Hepatocyte (in vitro differentiated cells): ENCODE measurements around the gene CACYBP. TPM values are rescaled to one million over a fixed set of nuclear protein-coding genes. Genes with fewer than 3 reads are reported as not detected.

Experiments
- DNase-seq: peaks from one replicate; pipeline ENCODE4 v3.0.0-alpha.2; 2016; ENCODE audit warnings: low spot score
- H2AFZ ChIP-seq: fragments of 200-600 bp; sonication (generic); 2 replicates; pipeline ENCODE4 v1.6.0; 2016; ENCODE audit warnings: antibody characterized with exemption, mild to moderate bottlenecking
- H3K27ac ChIP-seq: fragments of 200-600 bp; sonication (generic); 2 replicates; pipeline ENCODE4 v1.5.1; 2016; ENCODE audit warnings: mild to moderate bottlenecking
- H3K27me3 ChIP-seq: fragments of 200-600 bp; sonication (generic); 2 replicates; pipeline ENCODE4 v1.6.1; 2016
- H3K36me3 ChIP-seq: fragments of 200-600 bp; sonication (generic); replicated peaks from 2 replicates; pipeline ENCODE4 v1.5.1; 2016; ENCODE audit warnings: low read depth; ENCODE audit not compliant: insufficient read depth
- H3K4me1 ChIP-seq: fragments of 200-600 bp; sonication (generic); 2 replicates; pipeline ENCODE4 v1.5.1; 2016; ENCODE audit warnings: mild to moderate bottlenecking, moderate library complexity; ENCODE audit not compliant: insufficient read depth
- H3K4me2 ChIP-seq: fragments of 200-600 bp; sonication (generic); 2 replicates; pipeline ENCODE4 v1.6.0; 2016
- H3K4me3 ChIP-seq: fragments of 200-600 bp; sonication (generic); 2 replicates; pipeline ENCODE4 v1.5.1; 2016; ENCODE audit warnings: mild to moderate bottlenecking
- H3K79me2 ChIP-seq: fragments of 200-600 bp; sonication (generic); 2 replicates; pipeline ENCODE4 v1.6.0; 2017; ENCODE audit warnings: mild to moderate bottlenecking
- H3K9me2 ChIP-seq: fragments of 200-600 bp; sonication (generic); replicated peaks from 2 replicates; pipeline ENCODE4 v1.6.0; 2017; ENCODE audit warnings: mild to moderate bottlenecking; ENCODE audit not compliant: insufficient read depth
- H3K9me3 ChIP-seq: fragments of 200-600 bp; sonication (generic); 2 replicates; pipeline ENCODE4 v1.5.1; 2016; ENCODE audit warnings: low read depth, mild to moderate bottlenecking
- H4K20me1 ChIP-seq: fragments of 200-600 bp; sonication (generic); 2 replicates; pipeline ENCODE4 v1.6.0; 2016; ENCODE audit warnings: mild to moderate bottlenecking; ENCODE audit not compliant: insufficient read depth, poor library complexity, severe bottlenecking
- CTCF ChIP-seq: fragments of 200-600 bp; sonication (generic); IDR thresholded peaks from 2 replicates; pipeline ENCODE4 v1.5.1; 2016; ENCODE audit warnings: antibody characterized with exemption, mild to moderate bottlenecking; ENCODE audit not compliant: poor library complexity
- EZH2 ChIP-seq: fragments of 200-600 bp; sonication (generic); IDR thresholded peaks from 2 replicates; pipeline ENCODE4 v1.6.1; 2016; ENCODE audit warnings: antibody characterized with exemption, mild to moderate bottlenecking, borderline replicate concordance
- EZH2phosphoT487 ChIP-seq: fragments of 200-600 bp; sonication (generic); IDR thresholded peaks from one replicate; pipeline ENCODE4 v1.6.1; 2018; ENCODE audit warnings: antibody characterized with exemption, mild to moderate bottlenecking, low read depth, moderate library complexity; ENCODE audit not compliant: unreplicated experiment, severe bottlenecking
- WGBS: methylation state at CpG from one replicate; pipeline ENCODE4 v1.1.6; 2016; ENCODE audit warnings: low lambda C conversion rate; ENCODE audit errors: missing lambda C conversion rate; 5-methylcytosine and 5-hydroxymethylcytosine counted together
- polyA plus RNA-seq: library from polyadenylated mRNA; unstranded; fragments of >200 nt; fragmentation: Nextera tagmentation; extraction: Ambion mirVana; gene quantifications from 2 replicates; pipeline ENCODE4 v1.2.1, GENCODE V29; 2016
- total RNA-seq: library from RNA; depleted of rRNA; stranded (reverse); fragments of >200 nt; gene quantifications from 2 replicates; pipeline ENCODE4 v1.2.3, GENCODE V29; 2014

CACYBP gene
- total and polyA plus RNA-seq, 2 experiments from 2014 or later = 79.6 to 81.7 TPM

- WGBS = 73% methylated on average over 5 of the region's 5 CpGs
- Histone ChIP-seq H3K79me2 (no peaks in the 10 kb centered on the region), H4K20me1 (no peaks in the 10 kb centered on the region), H3K9me3 (no peaks in the 10 kb centered on the region), H3K4me1 (peaks cover 43% of the 10 kb centered on the region), H3K9me2 (no peaks in the 10 kb centered on the region), H3K36me3 (no peaks in the 10 kb centered on the region), H3K27ac (peak overlapping the region; percentile 64), H3K4me3 (no peak overlapping the region), H2AFZ (no peak overlapping the region), H3K4me2 (no peak overlapping the region), H3K27me3 (no peaks in the 10 kb centered on the region)
- TF ChIP-seq CTCF (no peak), EZH2phosphoT487 (no peak), EZH2 (no peak)
- DNase-seq = no peak
Measured at GRCh38 chr1:174968750-174969244, 30.9 kb upstream of the CACYBP start.

- H3K9me2 ChIP-seq = no peaks in the 10 kb centered on the region
- no peaks in the 10 kb centered on the region for H4K20me1 ChIP-seq
- no peaks in the 10 kb centered on the region for H3K79me2 ChIP-seq
- H3K36me3 ChIP-seq = no peaks in the 10 kb centered on the region
- H3K4me3 ChIP-seq = no peak overlapping the region
- H3K9me3 ChIP-seq = no peaks in the 10 kb centered on the region
- DNase-seq = no peak
- H2AFZ ChIP-seq = no peak overlapping the region
- 90% methylated on average over 1 of the region's 1 CpG for WGBS
- H3K27me3 ChIP-seq = no peaks in the 10 kb centered on the region
- H3K27ac ChIP-seq = no peak overlapping the region
- no peak for TF ChIP-seq EZH2phosphoT487
- no peak for TF ChIP-seq CTCF
- no peak for TF ChIP-seq EZH2
- H3K4me1 ChIP-seq = peaks cover 31% of the 10 kb centered on the region
- no peak overlapping the region for H3K4me2 ChIP-seq
Measured at GRCh38 chr1:174969977-174970376, 29.8 kb upstream of the CACYBP start.

- no peaks in the 10 kb centered on the region for H3K27me3 ChIP-seq
- H3K4me2 ChIP-seq = no peak overlapping the region
- no peaks in the 10 kb centered on the region for H3K9me2 ChIP-seq
- TF ChIP-seq EZH2 (no peak), EZH2phosphoT487 (no peak), CTCF (no peak)
- no peak overlapping the region for H3K27ac ChIP-seq
- H3K4me3 ChIP-seq = no peak overlapping the region
- H3K79me2 ChIP-seq = no peaks in the 10 kb centered on the region
- H2AFZ ChIP-seq = no peak overlapping the region
- no peaks in the 10 kb centered on the region for H3K36me3 ChIP-seq
- H4K20me1 ChIP-seq = no peaks in the 10 kb centered on the region
- DNase-seq = no peak
- no peaks in the 10 kb centered on the region for H3K9me3 ChIP-seq
- H3K4me1 ChIP-seq = peaks cover 16% of the 10 kb centered on the region
Measured at GRCh38 chr1:174971466-174971865, 28.3 kb upstream of the CACYBP start.

- Histone ChIP-seq H3K36me3 (no peaks in the 10 kb centered on the region), H2AFZ (no peak overlapping the region), H3K9me3 (no peaks in the 10 kb centered on the region), H3K79me2 (no peaks in the 10 kb centered on the region), H3K4me3 (no peak overlapping the region), H3K4me2 (no peak overlapping the region), H3K27ac (no peak overlapping the region), H3K27me3 (no peaks in the 10 kb centered on the region), H3K4me1 (peaks cover 12% of the 10 kb centered on the region), H3K9me2 (no peaks in the 10 kb centered on the region), H4K20me1 (no peaks in the 10 kb centered on the region)
- no peak for DNase-seq
- no peak for TF ChIP-seq EZH2phosphoT487
- no peak for TF ChIP-seq CTCF
- TF ChIP-seq EZH2 = no peak
- 86% methylated on average over 2 of the region's 2 CpGs for WGBS
Measured at GRCh38 chr1:174971902-174972301, 27.8 kb upstream of the CACYBP start.
